GM21737 (cell line): ENCODE measurements around the gene HDLBP.

Experiments used
- ATAC-seq: cut with Tn5 transposase; IDR thresholded peaks from one replicate; pipeline ENCODE4 v1.9.1; 2021; ENCODE audit warnings: mild to moderate bottlenecking, moderate library complexity; ENCODE audit not compliant: unreplicated experiment

Gene HDLBP

DNA sequence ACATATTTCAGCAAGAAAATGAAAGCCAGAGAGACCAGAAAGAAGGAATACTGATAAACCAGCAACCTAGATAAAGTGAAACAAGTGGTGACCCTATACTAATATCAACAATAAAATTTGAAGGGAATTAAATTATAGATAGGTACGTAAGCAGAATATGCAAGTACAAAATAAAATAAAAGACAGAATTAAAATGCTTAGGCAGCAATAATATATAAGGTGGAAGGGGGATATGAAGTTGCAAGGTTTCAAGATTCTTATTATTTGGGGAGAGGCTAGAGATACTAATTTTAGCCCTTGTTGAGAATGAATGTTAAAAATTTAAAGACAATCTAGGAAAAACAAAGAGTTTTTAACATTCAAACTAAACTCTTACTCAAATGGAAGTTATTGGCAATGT is 39.6 kb downstream of the HDLBP start:
- ATAC-seq: no peak

DNA sequence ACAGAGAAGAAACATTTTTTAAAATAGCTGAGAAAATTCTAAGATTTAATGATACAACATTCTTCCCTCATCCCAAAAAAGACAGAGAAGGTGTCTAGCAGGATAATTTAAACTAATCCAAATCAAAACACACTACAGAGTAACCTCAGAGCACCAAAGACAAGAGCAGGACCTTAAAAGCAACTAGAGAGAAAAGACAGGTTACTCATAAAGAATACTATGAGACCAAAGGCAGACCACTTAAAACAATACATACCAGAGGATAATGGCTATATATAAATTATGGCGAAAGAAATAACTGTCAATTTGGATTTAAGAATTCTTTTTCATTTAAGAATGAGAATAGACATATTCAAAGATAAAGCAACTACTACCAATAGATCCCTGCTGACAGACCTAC is 40.0 kb downstream of the HDLBP start:
- ATAC-seq: no peak

DNA sequence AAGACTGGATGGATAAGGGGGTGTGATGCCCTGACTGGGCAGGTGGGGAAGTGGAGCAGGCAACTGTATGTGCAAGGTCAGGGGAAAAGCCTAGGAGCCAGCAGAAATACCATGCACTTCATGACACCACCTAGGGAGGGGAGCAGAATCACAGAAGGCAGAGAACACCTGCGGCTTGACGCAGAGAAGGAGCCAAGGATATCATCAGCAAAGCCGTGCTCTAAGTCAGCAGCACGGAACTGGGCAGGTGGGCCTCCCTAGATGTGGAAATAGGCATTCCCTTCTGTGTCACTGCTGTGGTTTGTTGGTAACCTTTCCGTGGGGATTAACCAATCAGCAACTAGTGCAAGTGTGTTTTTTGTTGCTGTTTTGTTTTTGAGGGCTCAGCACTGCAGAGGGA is 41.3 kb downstream of the HDLBP start:
- ATAC-seq: no peak

DNA sequence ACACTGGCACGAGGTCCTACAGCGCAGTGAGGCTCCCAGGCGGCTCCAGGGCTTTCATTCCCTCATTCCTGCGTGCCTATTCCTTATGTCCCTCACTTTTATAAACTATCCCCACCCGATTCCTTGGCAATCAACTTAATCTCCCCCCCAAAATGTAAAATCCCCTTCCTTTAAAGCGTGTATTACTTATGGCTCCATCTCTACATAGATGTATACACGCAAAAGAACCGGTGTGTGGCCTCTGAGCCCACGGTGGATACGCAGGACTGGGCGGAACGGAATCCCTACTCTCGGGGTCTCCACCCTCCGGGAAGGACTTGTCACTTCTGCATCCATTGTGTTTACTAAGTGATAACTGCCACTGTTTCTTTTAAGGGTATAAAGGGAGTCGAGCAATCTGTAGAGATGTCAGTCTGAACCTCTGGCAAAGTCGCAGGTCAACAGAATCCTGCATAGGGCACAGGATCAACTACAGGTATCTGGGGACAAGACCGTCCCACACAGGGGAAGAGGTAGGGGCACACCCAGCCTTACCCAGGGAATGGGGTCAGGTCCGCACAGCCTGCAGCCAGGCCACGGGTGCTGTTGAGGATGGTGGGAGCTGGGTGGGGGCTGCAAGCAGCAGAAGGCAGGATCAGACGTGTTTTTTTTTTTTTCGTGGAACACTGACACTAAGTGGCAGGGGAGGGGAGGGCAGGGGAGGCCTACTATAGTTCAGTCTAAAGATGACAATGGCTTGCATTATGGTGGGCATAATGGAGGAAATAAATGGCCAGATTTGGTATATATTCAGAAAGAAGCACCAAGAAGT is 42.1 kb downstream of the HDLBP start:
- no peak for ATAC-seq

DNA sequence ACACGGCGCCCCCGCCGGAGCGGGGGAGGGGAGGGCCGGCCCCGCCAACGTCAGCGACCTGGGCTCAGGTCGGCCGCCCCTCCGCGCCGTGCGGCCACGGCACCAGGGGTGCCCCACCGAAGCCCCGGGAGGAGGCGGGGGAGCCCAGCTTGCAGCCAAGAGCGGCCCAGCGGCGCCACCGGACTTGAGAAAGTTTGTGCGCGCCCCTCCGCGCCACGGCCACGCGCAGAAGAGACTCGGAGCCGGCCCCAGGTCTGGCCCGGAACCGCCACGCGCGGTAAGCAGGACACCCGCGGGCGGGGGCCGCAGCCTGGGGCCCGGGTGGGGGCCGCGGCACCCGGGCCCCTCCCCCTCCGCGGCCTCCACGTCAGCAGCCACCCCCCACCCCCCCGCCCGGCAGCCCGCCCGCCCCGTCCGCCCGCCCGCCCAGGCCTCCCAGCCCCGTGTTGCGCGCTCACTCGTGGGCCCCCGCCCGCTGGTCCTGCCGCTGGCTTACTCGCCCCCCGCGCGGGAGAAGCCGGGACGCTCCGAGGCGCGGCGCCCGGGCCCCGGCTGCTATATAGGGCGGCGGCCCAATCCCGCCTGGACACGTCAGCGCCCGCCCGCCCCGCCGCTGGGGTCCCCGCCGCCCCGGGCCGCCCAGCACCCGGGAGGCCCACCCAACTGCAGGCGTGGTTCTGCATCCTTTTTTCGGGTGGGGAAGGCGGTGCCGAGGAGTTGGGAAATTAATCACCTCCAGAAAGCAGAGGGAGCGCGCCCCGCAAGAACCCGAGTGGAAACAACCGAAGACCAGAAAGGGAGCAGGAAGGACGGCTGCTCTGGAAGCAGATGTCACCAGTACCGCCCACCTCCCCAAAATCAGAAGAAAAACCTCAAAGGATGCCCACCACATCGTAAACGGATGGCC is 42.9 kb downstream of the HDLBP start:
- ATAC-seq: no peak

DNA sequence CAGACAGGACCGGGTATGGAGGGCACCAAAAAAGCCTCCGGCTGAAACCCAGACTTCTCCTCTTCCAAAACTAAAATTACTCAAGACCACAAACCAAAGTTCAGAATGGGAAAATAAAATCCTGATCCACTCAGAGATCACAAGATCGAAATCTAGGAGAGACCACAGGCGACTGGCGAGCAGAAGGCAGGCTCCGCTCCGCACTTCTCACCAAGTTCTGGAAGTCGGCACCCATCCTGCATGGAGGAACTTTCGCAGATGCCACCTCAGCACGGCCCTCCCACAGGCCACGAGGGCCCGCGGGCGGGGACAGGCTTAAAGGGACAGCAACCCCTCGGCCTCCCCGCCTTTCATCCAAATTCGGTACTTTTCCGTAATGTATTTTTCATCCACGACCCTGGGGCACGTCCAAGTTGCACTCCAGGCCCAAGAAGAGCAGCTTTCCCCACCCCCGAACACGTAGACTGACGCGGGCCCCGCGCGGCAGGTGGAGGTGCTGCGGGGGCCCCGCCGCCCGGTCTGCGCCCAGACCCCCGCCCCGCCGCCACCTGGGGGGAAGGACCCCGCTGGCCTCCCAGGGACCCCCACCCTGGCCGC is 43.7 kb downstream of the HDLBP start:
- ATAC-seq: no peak

DNA sequence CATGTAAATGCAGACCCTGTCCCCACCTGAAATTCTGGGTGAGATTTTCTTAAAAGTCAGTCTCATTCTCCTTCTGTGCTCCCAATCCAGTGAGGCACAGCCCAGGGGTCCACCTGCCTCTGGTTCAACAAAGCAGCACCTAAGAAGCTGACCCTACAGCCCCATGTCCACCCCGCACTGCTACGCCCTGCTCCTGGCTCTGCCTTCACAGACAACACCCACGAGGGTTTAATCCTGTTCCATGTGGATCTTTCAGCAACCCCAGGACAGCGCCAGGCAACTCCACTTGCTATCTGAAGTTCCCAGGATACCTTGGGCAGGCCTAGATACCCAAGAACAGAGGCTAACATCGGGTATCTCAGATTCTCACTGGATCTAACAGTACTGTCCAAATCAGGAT is 44.9 kb downstream of the HDLBP start:
- no peak for ATAC-seq

DNA sequence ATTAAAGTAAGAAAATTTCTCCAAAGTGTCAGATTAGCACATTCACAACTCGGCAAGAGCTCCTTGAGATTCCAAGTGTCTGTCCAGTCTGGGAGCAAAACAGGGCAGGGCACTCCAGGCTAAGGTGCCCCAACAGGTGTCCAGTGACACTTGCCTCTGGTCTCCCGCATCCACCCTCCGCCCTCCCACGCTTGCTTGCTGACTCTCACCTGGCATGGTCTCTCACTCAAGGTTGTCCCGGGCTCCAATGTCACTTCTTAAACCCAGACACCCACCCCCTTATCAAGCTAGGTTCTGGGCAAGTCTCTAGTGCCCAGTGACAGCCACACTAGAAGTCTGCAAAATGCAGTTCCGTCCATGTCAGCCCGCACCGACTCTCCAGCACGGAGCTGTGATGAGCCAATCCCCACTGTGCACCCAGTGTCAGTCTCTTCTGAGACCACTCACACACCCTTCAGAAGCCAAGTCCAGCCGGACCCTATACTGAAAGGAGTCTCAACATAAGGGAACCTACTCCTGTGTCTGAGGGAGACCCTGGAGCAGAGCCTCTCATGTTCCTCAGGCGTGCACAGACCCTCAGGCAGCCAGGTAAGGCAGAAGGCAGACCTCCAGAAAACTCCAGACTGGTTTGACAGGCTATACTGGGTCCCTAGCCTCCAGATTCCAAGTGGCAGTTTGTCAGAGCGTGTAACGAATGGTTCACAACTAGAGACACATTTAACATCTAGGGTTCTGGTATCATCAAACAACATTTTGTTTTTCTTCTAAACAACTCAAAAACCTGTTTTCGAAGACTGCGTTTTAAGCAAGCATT is 45.6 kb downstream of the HDLBP start:
- ATAC-seq: no peak

DNA sequence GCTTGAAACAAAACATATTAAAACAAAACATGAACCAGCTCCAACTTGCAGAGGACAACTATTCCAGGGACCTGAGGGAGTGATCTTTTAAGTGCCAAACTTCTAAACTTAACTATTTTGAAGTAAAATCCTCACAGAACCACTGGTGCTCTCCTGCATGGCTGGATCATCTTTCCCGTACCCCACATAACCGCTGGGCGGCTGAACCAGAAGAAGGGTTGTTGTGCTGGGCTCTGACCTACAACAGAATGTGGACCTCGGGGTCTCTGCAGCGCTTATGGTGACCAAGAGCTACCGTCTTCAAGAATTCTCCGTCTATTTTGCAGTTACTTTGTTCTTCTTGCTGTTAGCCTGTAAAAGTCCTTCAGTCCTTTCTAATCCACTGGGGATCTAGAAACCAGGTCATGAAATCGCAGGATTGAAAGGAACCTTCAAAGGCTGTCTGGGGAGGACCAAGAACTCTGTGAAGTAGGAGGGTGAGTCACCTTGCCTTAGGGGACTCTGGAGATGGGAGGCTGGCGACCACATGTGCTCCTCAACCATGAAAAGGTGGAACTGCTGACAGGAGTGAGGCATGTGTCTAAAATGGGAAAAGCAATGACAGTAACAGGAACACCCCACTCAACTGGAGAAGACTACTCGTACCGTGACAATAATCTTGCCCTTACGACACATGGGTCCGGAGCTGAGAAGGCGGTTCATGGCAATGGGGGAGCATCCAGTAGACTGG is 46.6 kb downstream of the HDLBP start:
- ATAC-seq: no peak

DNA sequence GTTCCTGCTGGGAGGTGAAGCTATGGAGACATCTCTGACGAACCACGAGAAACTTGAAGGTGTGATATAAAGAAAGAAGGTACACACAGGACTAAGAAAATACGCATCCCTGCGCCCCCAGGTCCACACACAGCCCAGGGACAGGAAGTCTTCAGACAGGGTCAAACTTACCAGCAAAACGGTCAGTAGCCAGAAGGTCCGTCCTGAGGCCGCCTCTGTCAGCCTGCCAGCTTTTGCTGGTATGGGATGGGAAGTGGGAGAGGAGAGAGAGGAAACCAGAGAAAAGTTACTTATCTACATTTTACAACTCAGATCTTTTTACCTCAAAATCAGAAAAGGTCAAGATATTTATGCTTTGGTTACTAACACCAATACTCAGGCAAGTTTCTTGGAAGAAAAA is 47.2 kb downstream of the HDLBP start:
- ATAC-seq: no peak

DNA sequence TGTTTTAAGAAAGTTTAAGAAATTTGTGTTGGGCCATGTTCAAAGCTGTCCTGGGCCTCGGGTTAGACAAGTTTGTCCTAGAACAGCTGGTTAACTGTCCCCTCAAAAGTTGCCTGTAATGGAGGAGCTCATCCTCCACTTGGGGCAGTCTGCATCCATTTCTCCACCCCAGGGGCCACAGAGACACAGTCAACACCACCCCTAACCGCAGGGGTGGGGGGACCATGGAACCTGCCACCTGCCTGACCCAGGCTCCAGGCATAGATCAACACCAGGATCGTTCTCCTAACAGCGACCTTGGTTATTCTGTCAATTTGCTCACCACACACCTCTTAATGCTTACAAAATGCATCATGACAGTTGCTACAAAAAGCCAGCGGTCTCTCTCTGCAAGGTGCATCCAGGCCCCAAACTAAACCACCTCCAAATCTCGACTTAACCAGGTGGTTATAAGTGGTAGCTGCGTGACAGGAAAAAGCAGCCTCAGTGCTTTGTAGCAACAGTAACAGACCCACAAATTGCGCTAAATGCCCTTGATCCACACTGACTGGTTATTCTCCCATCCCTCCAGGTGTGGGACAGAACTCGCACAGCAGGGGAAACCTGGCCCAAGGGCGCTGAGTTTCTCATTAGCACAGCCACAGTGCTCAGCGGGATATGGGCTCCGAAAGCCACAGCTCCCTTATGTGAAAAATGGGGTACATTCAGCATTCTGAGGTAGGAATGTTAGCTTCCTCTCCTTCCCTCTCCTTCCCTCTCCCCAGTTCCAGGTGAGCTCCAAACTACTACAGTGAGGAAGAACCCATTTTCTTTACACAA is 48.0 kb downstream of the HDLBP start:
- ATAC-seq: no peak

DNA sequence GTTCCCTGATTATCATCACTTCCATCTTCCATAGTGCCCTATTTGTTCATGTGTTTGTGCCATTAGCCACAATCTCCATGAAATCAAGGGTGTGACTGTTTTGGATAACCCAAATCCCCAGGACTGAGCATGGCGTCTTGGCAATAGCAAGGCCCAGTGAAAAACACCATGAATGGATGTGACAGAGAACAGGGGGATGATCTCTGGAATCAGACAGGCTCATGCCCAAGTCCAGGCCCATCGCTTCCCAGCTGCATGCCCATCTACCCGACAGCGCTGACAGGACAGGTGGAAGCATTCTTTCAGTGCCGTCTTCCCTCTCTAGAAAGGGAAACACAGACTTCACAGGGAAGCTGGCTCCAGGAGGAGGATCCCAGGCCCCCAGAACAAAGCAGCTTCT is 50.0 kb downstream of the HDLBP start:
- ATAC-seq: no peak

DNA sequence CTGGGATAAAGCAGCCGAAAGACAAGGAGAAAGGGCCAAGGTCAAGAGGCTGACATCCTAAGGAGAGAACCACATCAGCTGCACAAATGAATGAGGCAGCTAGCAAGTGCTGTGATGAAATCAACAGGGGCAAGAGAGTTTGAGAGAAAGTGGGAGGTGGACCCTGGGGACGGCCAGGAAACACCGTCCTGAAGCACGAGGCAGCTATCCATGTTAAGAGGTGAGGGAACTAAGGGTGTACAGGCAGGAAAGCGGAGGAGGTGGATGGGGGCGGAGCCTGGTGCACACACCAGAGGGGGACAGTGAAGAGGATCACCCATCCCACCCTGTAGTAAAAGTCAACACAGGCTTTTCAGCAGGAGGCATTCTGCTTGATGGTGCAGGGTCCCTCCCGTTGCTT is 52.4 kb downstream of the HDLBP start:
- ATAC-seq: no peak

DNA sequence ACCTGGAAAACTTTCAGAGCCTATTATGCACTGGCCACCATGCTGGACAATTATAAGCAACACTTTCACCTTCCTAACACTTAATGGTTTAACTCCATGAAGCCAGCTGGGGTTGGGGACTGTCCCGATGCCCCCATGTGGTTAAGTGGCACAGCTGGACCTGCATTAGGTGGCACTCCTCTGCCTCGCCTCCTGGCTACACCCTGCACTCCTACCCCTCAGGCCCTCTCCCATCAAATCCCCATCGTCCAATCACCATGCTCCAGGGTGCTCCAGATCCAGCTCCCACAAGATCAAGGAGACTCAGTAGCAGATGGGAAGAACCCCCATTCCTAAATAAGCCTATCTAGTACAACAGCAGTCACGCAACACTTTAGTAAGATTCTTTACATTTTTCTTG is 53.8 kb downstream of the HDLBP start:
- ATAC-seq: no peak

DNA sequence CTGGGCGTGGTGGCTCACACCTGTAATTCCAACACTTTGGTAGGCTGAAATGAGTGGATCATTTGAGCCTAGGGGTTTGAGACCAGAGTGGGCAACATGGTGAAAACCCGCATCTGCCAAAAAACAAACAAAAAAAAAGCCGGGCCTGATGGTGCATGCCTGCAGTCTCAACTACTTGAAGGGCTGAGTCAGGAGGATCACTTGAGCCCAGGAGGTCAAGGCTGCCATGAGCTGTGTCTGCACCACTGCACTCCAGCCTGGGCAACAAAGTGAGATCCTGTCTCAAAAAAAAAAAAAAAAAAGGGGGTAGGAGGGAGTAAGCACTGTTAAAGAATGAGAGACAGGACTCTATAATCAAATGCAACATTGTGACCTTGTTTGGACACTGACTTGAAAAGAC is 54.6 kb downstream of the HDLBP start:
- no peak for ATAC-seq

DNA sequence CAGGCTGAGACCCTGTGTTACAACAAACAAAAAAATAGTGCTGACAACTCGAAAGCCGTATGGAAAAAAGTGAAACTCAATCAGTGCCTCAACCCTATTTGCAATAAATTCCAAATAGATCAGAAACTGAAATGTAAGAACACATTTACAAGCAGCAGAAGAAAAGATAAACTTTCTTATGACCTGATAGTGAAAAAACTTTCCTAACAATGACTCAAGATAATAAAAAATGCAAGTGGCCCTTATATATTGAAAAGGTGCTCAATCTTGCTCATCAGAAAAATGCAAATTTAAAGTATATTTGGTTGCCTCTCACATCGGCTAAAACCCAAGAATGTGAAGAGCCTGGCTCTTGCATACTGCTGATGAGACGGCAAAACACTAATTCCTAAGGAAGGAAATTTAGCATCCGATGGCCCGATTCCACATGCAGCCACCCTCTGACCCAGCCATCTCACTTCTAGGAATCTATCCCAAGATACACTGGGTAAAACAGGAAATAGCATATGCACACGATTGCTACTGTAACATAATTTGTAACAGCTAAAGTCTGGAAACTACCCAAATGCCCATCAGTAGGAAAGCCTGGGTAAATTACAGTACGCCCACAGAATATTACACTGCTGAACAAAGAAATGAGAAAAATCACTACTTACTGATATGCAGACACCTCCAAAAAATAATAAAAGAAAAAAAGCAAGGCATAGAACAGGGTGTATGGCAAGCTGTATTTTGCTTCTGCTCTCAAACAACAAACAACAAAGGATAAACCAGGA is 56.8 kb downstream of the HDLBP start:
- no peak for ATAC-seq

DNA sequence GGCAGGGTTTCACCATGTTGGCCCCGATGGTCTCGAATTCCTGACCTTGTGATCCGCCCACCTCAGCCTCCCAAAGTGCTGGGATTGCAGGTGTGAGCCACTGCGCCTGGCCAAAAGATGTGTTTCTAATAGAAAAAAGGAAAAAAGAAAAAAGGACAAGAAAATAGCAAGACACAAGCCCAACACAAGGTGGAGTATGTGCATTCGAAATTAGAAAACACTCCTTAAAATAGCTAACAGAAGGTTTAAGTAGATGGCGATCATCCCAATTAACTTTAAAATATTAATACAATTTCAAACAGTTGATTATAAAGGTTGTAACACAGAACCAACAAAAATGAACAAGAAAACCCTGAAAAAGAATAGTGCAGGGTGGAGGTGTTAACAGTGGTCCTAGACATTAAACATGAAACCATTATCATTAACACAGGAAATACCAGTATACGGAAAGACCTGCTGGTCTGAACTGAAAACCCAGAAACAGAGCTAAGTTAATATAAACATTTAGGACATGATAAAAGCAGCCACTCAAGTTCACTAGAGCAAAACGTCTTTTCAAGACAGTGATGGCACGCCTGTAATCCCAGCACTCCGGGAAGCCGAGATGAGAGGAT is 57.9 kb downstream of the HDLBP start:
- ATAC-seq: no peak

DNA sequence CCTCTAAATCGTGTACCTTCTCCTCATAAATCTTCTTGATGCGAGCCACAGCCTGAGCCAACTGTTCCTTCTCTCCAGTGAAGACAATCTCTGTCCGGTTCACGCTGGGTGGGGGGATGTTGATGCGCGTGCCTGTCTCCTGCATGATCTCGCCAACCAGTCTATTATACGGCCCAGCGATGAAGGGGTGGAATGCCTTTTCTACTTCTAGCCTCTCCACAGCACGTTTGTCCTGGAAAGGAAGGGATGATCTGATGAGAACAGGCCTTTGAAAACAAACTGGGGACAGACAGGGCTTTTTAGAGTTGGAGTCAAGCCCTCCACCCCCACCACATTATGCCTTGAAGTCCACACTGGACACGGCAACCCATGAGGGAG is 59.3 kb downstream of the HDLBP start:
- ATAC-seq: no peak
